Stimulated activated CD8-positive, alpha-beta memory T cell treated with anti-CD3 and anti-CD28 coated beads, Interleukin-12 subunit alpha, Interleukin-12 subunit beta, amount 100 ng/mL, for 1 hour (primary cell): ENCODE results near the gene ELF2.
"Not testable (repeated sequence)": the region's sequence is repeated elsewhere in the genome, so short reads cannot be mapped to it uniquely, and the experiment has no call there.

Experiments
- DNase-seq: peaks from one replicate; pipeline ENCODE4 v3.0.0-alpha.2; 2020; ENCODE audit warnings: low read depth

The ELF2 gene

GRCh38 chr4:139020384-139020783 lies 156.6 kb downstream of the ELF2 start:
- no peak for DNase-seq

DNA sequence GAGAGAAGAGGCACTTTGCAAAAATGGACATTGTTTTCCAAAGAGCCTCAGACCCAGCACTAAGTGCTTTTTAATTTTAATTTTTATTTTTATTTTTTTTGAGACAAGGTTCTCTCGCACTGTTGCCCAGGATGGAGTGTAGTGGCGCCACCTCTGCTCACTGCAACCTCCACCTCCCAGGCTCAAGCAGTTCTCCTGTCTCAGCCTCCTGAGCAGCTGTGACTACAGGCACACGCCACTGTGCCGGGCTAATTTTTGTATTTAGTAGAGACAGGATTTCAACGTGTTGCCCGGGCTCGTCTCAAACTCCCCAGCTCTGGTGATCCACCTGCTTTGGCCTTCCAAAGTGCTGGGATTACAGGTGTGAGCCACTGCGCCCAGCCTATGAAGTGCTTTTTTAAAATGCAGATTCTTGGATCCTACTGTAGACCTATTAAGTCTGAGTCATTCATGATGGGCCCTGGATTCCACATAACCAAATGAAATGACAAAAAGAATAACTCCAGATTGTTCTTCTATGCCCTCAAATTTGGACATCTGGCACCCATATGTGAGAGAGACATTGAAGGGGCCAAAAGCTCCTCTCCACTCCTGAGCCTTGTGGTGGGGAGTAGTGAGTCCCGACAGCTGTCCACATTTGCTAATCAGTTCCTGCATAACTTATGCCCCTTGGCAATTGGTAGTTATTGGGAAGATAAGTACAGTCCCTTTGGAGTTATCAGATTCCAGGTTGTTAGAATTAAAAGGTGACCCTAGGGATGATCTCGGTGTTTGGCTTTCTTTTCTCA lies 157.9 kb downstream of the ELF2 start:
- DNase-seq = no peak

GRCh38 chr4:139018501-139018900 lies 158.5 kb downstream of the ELF2 start:
- no peak for DNase-seq

DNA sequence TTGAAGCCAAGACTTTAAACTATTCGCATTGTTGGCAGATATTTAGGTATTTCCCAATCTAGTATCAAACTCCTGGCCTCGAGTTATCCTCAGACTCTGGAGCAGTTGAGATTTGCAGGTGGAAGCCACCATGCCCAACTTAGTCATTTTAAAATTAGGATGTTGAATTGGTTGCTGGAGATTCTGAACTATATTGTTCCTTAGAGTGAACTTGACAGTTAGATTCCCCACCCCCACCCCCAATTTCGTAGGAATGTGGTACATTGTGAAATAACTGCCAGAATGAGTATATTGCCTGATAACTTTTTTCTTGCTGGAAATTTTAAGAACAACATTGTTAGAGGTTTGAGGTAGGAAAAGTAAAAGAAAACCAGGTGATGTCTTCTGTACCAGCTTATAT lies 159.2 kb downstream of the ELF2 start:
- no peak for DNase-seq

- DNase-seq = no peak
Observed at GRCh38 chr4:139015948-139016471, 161.0 kb downstream of the ELF2 start.

- DNase-seq = peak; percentile 83
Observed at GRCh38 chr4:139015269-139015947, 161.6 kb downstream of the ELF2 start, which contains the start of gene NOCT. TSS of gene NOCT (plus strand) at chr4:139015781. CDS start at chr4:139015982, 201 bp downstream.

DNA sequence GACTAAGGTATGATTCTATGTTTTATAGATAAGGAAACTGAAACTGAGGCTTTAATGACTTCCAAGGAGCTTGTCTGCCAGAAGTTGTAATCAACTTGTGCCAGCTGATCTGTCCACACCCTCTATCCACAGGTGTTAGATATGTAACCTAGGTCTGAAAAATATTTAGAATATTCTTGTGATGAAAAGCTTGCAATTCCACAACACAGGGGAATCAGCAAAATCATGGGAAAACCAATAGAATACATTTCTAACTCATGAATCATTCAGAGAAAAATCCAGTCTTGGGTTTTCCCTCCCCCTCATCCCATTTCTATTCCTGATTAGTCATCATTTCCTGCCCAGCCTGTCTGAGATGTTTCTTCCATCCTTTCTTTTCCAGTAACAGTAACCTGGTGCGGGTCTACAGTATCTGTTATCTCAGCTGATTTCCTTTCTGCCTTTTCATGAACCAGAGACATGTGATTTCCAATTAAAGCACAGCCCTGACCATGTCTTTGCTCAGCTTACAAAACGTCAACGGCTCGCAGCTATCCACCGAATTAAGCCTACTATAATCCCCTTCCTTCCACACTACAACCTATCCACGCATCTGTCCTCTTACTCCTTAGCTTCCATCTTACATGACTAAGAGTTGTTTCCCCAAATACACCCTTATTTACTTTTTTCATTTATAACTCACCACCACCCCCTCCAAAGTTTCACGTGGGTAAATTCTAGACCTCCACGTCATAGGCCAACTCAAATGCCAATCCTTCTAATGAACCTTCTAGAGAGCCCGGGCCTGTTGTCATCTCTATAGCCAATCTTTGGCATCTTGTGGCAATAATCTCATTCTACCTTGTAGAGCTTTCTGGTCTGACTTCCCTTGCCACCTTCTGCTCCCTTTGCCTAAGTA lies 162.4 kb downstream of the ELF2 start:
- DNase-seq = no peak

DNA sequence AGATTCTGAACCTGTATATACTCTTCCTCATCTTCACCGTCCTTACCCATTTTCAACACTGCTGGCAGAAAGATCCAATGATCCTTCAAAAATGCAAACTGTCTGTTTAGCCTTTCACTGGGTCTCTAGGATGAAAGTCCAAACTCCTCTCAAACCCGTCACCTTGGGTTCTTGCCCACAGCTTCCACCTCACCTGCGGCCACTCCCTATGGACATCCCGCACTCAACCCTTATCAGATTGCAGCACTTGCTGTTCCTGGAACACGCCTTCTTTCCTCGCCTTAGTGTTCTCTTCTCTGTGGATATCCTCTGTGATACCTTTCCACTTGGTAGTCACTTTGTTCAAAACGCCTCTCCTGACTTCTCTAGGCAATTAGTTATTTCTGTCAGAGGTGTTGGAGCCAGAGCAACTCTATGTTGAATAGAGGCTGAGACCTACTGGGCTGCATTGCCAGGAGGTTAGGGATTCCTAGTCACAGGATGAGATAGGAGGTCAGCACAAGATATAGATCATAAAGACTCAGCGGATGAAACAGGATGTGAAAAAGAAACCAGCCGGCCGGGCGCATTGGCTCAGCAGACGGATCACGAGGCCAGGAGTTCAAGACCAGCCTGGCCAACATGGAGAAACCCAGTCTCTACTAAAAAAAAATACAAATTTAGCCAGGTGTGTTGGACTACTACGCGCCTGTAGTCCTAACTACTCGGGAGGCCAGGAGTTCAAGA lies 165.6 kb downstream of the ELF2 start:
- DNase-seq = no peak

- no peak for DNase-seq
Observed at GRCh38 chr4:139009702-139010101, 167.3 kb downstream of the ELF2 start.

GRCh38 chr4:139008278-139008677 lies 168.7 kb downstream of the ELF2 start:
- not testable (repeated sequence) for DNase-seq

DNA sequence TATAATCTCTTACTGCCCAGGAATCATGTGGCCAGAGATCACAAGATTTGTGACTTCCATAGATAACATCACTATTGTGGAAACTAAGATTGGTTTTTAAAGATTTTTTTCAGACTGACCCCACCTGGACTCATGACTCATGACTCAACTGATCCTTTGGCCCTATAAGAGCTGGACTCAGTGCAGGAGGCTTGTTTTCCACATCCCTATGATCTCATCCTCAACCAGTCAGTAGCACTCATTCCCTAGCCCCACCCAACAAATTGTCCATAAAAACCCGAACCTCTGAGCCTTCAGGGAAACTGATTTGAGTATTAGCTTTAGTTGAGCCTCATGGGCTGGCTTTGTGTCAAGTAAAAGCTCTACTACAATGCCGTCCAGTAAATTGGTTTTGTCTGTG lies 169.4 kb downstream of the ELF2 start:
- DNase-seq = no peak
